GM18526 (cell line): Measurements from ENCODE around the gene IFI30.

Experiments used
- POLR2A ChIP-seq: IDR thresholded peaks from 3 replicates; pipeline ENCODE4 v1.6.1; 2011; ENCODE audit not compliant: insufficient read length; ENCODE audit errors: extremely low read depth

IFI30 gene

GRCh38 chr19:18160971-18161635, 12.5 kb upstream of the IFI30 start:
- peak; percentile 51 for TF ChIP-seq POLR2A

- no peak for TF ChIP-seq POLR2A
Observed at GRCh38 chr19:18161636-18162002, 12.0 kb upstream of the IFI30 start.

- no peak for TF ChIP-seq POLR2A
Observed at GRCh38 chr19:18164072-18164471, 9.5 kb upstream of the IFI30 start.

GRCh38 chr19:18165794-18166544, 7.6 kb upstream of the IFI30 start:
- TF ChIP-seq POLR2A = no peak

GRCh38 chr19:18167011-18167410, 6.6 kb upstream of the IFI30 start:
- TF ChIP-seq POLR2A = no peak

GRCh38 chr19:18167975-18168645, 5.5 kb upstream of the IFI30 start:
- no peak for TF ChIP-seq POLR2A

- no peak for TF ChIP-seq POLR2A
Observed at GRCh38 chr19:18168673-18169381, 4.8 kb upstream of the IFI30 start.

- TF ChIP-seq POLR2A = no peak
Observed at GRCh38 chr19:18170714-18171255, 2.8 kb upstream of the IFI30 start.

GRCh38 chr19:18171605-18172327, 1.8 kb upstream of the IFI30 start:
- TF ChIP-seq POLR2A = peak; percentile 18

- no peak for TF ChIP-seq POLR2A
Observed at GRCh38 chr19:18172331-18173053, 1.1 kb upstream of the IFI30 start.

- TF ChIP-seq POLR2A = no peak
Observed at GRCh38 chr19:18173054-18173571, 500 bp upstream of the IFI30 start.

GRCh38 chr19:18174983-18175382, 1.4 kb downstream of the IFI30 start:
- TF ChIP-seq POLR2A = no peak

- TF ChIP-seq POLR2A = no peak
Observed at GRCh38 chr19:18176367-18177310, 3.0 kb downstream of the IFI30 start.
